Mesothelial cell of epicardium (in vitro differentiated cells): Measurements from ENCODE around the gene CAPZB. TPM values are rescaled to one million over a fixed set of nuclear protein-coding genes. Genes with fewer than 3 reads are reported as not detected.

Experiments used
- DNase-seq, 2 experiments: peaks; one replicate each; pipeline ENCODE4 v3.0.0; 2021; ENCODE audit warnings: low spot score in 2 of 2; ENCODE audit not compliant: unreplicated experiment in 2 of 2
- H3K27ac Mint-ChIP-seq: 2 replicates; pipeline ENCODE4 v1.8.0; 2021; ENCODE audit warnings: mixed read lengths
- H3K27me3 Mint-ChIP-seq: 2 replicates; pipeline ENCODE4 v1.8.0; 2021; ENCODE audit warnings: low read depth, mixed read lengths
- H3K36me3 Mint-ChIP-seq: 2 replicates; pipeline ENCODE4 v1.8.0; 2021; ENCODE audit warnings: mixed read lengths
- H3K4me1 Mint-ChIP-seq: 2 replicates; pipeline ENCODE4 v1.8.0; 2021; ENCODE audit warnings: mixed read lengths
- H3K4me3 Mint-ChIP-seq: 2 replicates; pipeline ENCODE4 v1.8.0; 2021; ENCODE audit warnings: mild to moderate bottlenecking, moderate library complexity, mixed read lengths
- H3K9me3 Mint-ChIP-seq: 2 replicates; pipeline ENCODE4 v1.8.0; 2021; ENCODE audit warnings: mixed read lengths
- total RNA-seq: library from RNA; stranded (reverse); gene quantifications from 3 replicates; pipeline ENCODE4 v1.2.1, GENCODE V29; 2021
- TF ChIP-seq, protein P1 (sequence below): fragments of 200-600 bp; sonication (generic); IDR thresholded peaks from one replicate; pipeline ENCODE4 v1.5.0; 2021; ENCODE audit warnings: antibody characterized with exemption; ENCODE audit not compliant: unreplicated experiment

Gene CAPZB
- total RNA-seq, 1 donor from 2014 or later, result 192 TPM

DNA sequence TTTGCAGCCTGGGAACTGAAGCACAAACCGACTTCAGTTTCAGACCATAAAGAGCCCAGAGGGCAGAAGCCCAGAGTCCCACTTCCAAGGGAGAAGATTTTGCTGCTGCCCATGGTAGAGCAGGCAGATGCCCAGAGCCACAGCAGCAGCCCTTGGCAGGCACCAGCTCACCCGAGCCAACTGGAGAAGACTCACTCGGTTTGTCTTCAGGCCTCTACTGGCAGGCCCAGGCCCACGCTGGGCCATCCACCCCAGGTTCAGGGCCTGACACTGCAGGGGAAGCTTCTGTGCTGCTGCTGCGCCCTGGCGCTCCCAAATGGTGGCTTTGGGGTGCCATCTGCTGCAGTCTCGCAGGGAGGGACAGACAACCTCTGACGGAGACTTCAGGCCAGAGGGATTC, 139.9 kb downstream of the CAPZB start:
- Mint-ChIP-seq H3K27ac (no peak overlapping the region), H3K36me3 (peaks cover 12% of the 10 kb centered on the region), H3K9me3 (no peaks in the 10 kb centered on the region), H3K4me3 (no peak overlapping the region), H3K27me3 (no peaks in the 10 kb centered on the region), H3K4me1 (peaks cover 5% of the 10 kb centered on the region)
- TF ChIP-seq, protein P1, sequence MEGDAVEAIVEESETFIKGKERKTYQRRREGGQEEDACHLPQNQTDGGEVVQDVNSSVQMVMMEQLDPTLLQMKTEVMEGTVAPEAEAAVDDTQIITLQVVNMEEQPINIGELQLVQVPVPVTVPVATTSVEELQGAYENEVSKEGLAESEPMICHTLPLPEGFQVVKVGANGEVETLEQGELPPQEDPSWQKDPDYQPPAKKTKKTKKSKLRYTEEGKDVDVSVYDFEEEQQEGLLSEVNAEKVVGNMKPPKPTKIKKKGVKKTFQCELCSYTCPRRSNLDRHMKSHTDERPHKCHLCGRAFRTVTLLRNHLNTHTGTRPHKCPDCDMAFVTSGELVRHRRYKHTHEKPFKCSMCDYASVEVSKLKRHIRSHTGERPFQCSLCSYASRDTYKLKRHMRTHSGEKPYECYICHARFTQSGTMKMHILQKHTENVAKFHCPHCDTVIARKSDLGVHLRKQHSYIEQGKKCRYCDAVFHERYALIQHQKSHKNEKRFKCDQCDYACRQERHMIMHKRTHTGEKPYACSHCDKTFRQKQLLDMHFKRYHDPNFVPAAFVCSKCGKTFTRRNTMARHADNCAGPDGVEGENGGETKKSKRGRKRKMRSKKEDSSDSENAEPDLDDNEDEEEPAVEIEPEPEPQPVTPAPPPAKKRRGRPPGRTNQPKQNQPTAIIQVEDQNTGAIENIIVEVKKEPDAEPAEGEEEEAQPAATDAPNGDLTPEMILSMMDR, result no peak
- no peak for DNase-seq

DNA sequence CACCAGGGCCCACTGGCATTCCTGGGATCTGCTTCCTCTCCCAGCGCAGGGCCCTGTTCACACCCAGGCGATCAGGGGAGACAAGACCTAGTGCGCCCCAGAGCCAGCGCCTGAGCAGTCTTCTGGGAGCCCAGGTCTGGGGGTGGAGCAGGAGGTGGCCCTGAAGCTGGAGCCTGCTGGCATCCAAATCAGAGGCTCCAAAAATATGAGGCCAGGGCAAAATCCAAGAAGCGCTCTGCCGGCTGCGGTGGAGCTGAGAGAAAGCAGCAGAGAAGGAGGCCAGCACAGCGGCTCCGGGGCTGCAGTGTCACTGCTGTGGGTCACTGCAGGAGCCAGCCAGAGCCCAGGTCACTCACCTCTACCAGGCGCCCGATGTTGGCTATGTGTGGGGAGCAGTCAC, 140.5 kb downstream of the CAPZB start:
- Mint-ChIP-seq H3K9me3 (no peaks in the 10 kb centered on the region), H3K27me3 (no peaks in the 10 kb centered on the region), H3K36me3 (peaks cover 7% of the 10 kb centered on the region), H3K4me3 (no peak overlapping the region), H3K4me1 (peaks cover 5% of the 10 kb centered on the region), H3K27ac (no peak overlapping the region)
- TF ChIP-seq, protein P1, result no peak
- no peak for DNase-seq

DNA sequence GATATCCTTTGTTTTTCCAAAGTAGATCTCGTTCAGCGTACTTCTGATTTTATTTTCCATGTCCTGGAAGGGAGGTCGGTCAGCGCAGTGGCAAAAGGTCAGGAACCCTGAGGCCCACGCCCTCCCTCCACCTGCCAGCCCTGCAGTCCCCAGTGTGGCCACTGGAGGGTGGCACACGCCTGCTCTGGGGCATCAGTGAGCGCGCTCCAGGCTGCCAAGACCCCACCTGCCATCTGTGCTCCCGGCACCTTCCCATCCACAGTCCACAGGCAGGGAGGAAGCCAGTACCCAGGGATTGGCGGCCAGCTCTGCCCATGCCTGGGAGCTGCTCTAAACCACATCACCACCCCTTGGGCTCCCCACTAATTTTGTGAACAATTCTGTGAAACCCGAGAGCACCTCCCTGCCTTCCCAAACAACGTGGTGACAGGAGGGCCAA, 140.9 kb downstream of the CAPZB start:
- H3K27ac Mint-ChIP-seq, result no peak overlapping the region
- H3K4me3 Mint-ChIP-seq, result no peak overlapping the region
- no peaks in the 10 kb centered on the region for H3K27me3 Mint-ChIP-seq
- peaks cover 7% of the 10 kb centered on the region for H3K4me1 Mint-ChIP-seq
- peak in 1 of 2 experiments; percentile 54 for DNase-seq
- H3K9me3 Mint-ChIP-seq, result no peaks in the 10 kb centered on the region
- TF ChIP-seq, protein P1, result peak; percentile 79
- H3K36me3 Mint-ChIP-seq, result peaks cover 7% of the 10 kb centered on the region

DNA sequence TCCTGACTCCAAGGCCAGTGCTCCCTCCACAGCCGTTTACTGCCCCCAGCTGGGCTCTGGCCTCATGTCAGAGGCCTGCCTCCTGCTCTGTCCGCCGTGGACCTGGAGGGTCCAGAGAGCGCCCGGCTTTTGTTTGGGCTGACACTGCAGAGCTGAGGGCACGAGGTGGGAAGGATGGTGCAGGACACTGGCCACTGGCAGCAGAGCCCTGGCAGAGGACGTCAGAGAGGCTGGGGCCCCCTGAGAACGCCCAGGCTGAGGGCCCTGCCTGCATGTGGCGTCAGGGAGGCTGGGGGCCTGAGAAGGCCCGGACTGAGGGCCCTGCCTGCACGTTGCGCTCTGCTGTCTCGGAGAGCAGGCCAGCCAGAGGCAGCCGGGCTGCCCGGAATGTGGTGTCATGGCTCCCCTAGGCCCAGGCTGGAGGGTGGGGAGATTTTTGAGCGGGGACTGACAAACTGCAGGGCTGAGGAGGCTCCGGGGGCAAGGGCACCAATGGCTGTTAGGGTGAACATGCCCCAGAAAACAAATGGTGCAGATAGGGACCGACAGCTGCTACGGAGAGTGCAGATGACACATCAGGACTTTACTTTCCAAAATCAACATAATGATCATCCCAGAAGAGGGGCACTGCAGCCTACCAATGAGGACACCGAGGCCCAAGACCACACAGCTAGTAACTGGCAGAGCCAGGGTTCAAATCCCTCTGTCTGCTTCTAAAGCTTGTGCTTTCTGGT, 141.6 kb downstream of the CAPZB start:
- TF ChIP-seq, protein P1, result no peak
- H3K27me3 Mint-ChIP-seq, result no peaks in the 10 kb centered on the region
- no peak for DNase-seq
- H3K4me3 Mint-ChIP-seq, result no peak overlapping the region
- no peak overlapping the region for H3K27ac Mint-ChIP-seq
- peaks cover 7% of the 10 kb centered on the region for H3K36me3 Mint-ChIP-seq
- H3K9me3 Mint-ChIP-seq, result no peaks in the 10 kb centered on the region
- peaks cover 12% of the 10 kb centered on the region for H3K4me1 Mint-ChIP-seq

DNA sequence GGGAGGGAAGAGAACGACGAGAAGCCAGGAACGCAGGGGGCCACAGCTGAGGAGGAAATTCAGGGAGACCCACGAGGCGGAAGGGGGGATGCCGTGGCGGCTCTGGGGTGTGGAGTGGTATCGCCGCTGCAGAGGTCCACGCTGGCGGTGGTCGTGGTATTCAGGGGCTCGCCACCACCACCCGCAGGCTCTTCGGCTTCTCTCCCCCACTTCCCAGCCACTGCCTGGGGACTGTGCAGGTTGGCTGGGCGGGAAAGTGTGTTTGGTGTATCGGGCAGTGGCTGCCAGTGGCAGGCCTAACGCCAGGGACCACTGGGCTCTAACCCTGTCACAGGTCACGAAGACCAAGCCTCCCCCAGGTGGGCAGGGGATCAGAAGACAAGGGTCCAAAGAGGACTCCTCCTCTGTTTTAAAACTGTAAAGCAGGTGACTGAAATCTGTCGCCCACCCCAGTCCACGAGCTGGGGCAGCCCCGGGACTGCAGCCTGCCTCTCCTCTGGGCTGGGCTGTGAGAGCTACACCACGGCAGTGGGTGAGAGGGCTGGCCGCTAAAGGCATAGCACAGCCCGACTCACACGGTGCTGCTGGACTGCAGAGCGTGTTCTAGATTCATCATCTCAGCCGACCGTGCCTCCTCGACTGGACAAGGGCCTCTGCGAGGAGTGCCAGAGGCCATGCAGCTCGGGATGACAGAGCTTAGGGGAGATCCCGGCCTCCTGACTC, 142.3 kb downstream of the CAPZB start:
- H3K36me3 Mint-ChIP-seq, result peaks cover 7% of the 10 kb centered on the region
- H3K4me3 Mint-ChIP-seq, result no peak overlapping the region

More for the DNA sequence above, 142.3 kb downstream of the CAPZB start:
- Mint-ChIP-seq H3K4me1 (peaks cover 15% of the 10 kb centered on the region), H3K27ac (no peak overlapping the region), H3K27me3 (no peaks in the 10 kb centered on the region), H3K9me3 (no peaks in the 10 kb centered on the region)
- TF ChIP-seq, protein P1, result no peak
- no peak for DNase-seq
